ENCODE measurements around the gene TWIST2. TPM values are rescaled to one million over a fixed set of nuclear protein-coding genes. Genes with fewer than 3 reads are reported as not detected.

TWIST2 gene
- total RNA-seq, 3 donors from 2014 or later: not detected

GRCh38 chr2:238948765-238949641, 101.1 kb downstream of the TWIST2 start:
- Mint-ChIP-seq H3K36me3 (ENCODE audit: insufficient read depth) (no peaks in the 10 kb centered on the region), H3K4me1 (ENCODE audit: low read depth) (peaks cover 13% of the 10 kb centered on the region), H3K4me3 (no peak overlapping the region), H3K9me3 (no peaks in the 10 kb centered on the region), H3K27me3 (ENCODE audit: low read depth) (peaks cover 3% of the 10 kb centered on the region)
- DNase-seq (no peak), ATAC-seq (no peak)

DNA sequence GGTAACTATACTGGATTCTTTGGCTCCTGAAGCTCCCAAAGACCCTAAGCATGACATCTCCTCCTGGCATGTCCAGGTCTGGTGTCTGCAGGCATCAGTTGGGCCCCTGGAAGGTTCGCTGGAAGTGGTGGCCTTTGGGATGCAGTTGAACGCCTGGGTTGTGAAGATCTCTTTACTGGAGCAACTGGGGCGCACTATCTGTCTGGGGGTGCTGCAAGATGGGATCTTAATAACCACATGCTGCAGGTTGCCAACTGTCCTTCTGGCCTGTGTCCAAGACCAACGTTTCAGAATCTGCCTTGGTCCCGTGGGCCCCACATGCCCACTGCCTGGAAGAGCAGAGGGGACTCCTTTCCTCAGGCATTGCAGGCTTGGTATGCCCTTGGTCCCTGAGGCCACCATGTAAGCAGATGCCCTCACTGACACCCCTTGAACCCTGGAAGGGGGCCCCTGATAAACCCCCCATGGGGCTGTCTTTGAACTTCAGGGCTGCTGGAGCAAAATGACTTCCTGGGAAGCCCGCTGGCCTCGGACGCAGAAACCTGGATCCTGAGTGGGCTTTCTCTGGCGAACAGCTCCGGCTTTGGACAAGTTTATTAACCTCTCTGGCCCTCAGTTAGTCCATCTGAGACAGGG, 101.9 kb downstream of the TWIST2 start:
- no peaks in the 10 kb centered on the region for H3K9me3 Mint-ChIP-seq
- ATAC-seq: no peak
- H3K36me3 Mint-ChIP-seq (ENCODE audit: insufficient read depth): no peaks in the 10 kb centered on the region
- no peak for DNase-seq
- H3K27me3 Mint-ChIP-seq (ENCODE audit: low read depth): peaks cover 7% of the 10 kb centered on the region
- no peak overlapping the region for H3K4me3 Mint-ChIP-seq
- peaks cover 13% of the 10 kb centered on the region for H3K4me1 Mint-ChIP-seq (ENCODE audit: low read depth)

DNA sequence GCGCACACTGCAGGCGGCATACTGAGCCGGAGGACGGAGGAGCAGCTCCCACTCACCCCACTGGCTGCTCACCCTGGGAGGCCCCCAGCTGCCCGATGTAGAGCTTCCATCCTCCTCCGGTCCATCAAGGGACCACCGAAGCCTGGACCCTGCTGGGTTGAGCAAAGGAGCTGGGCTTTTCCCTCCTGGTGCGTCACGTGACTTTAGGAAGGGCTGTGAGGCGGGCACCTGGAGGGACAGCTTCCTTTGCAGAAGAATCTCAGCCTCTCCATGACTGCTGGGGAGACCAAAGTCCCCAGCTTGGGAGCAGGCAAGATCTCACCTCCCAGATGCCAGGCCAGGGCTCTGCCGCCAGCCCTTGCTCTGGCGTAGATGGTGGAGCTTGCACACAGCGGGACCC, 102.7 kb downstream of the TWIST2 start:
- DNase-seq (no peak), ATAC-seq (no peak)
- Mint-ChIP-seq H3K9me3 (no peaks in the 10 kb centered on the region), H3K4me3 (no peak overlapping the region), H3K27me3 (ENCODE audit: low read depth) (peaks cover 11% of the 10 kb centered on the region), H3K36me3 (ENCODE audit: insufficient read depth) (no peaks in the 10 kb centered on the region), H3K4me1 (ENCODE audit: low read depth) (peaks cover 13% of the 10 kb centered on the region)

GRCh38 chr2:238952261-238952919, 104.5 kb downstream of the TWIST2 start:
- Mint-ChIP-seq H3K4me3 (no peak overlapping the region), H3K4me1 (ENCODE audit: low read depth) (peaks cover 13% of the 10 kb centered on the region), H3K9me3 (no peaks in the 10 kb centered on the region), H3K27me3 (ENCODE audit: low read depth) (peaks cover 25% of the 10 kb centered on the region), H3K36me3 (ENCODE audit: insufficient read depth) (no peaks in the 10 kb centered on the region)
- ATAC-seq (no peak), DNase-seq (no peak)

DNA sequence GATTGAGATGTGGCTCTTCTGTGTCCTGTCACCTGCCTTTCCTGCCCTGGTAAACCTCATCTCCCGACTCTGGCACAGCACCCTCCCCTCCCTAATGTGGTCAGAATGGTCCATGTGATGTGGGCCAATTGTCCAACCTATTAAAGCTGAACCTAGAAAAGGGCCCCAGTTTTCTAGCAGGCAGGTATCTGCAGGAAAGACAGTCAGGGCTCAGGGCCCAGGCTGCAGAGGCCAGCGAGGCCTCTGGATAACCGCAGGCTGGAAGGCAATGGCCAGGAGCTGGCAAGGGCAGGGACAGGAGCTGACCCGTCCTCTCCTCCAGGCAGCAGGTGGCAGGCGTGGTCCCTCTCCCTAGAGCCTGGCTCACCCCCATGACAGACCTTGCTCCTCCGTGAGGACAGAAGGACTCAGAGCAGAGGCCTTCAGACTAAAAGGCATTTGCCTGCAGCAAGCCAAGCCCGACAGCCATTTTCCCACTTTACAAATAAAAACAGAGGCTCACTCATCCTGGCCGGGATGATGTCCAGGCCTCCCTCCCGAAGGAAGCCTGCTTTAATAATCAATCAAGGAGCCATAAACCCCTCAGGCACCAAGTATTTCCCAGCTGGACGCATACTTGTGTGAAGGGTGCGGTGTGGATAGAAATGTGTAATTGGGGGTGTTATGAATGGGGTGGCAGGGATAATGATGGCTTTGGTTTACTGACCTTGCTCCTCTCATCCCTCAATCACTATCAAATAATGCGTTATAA, 107.1 kb downstream of the TWIST2 start:
- H3K4me1 Mint-ChIP-seq (ENCODE audit: low read depth): no peaks in the 10 kb centered on the region
- no peak for DNase-seq
- peaks cover 26% of the 10 kb centered on the region for H3K27me3 Mint-ChIP-seq (ENCODE audit: low read depth)
- ATAC-seq: no peak
- H3K36me3 Mint-ChIP-seq (ENCODE audit: insufficient read depth): no peaks in the 10 kb centered on the region
- no peak overlapping the region for H3K4me3 Mint-ChIP-seq
- no peaks in the 10 kb centered on the region for H3K9me3 Mint-ChIP-seq

GRCh38 chr2:238955648-238956531, 108.0 kb downstream of the TWIST2 start:
- H3K9me3 Mint-ChIP-seq: no peaks in the 10 kb centered on the region
- no peak overlapping the region for H3K4me3 Mint-ChIP-seq
- no peaks in the 10 kb centered on the region for H3K36me3 Mint-ChIP-seq (ENCODE audit: insufficient read depth)
- ATAC-seq (no peak), DNase-seq (no peak)
- peaks cover 26% of the 10 kb centered on the region for H3K27me3 Mint-ChIP-seq (ENCODE audit: low read depth)
- no peaks in the 10 kb centered on the region for H3K4me1 Mint-ChIP-seq (ENCODE audit: low read depth)

GRCh38 chr2:238956676-238957075, 108.8 kb downstream of the TWIST2 start:
- DNase-seq: no peak
- Mint-ChIP-seq H3K27me3 (ENCODE audit: low read depth) (peaks cover 26% of the 10 kb centered on the region), H3K4me3 (no peak overlapping the region), H3K36me3 (ENCODE audit: insufficient read depth) (no peaks in the 10 kb centered on the region), H3K4me1 (ENCODE audit: low read depth) (no peaks in the 10 kb centered on the region), H3K9me3 (no peaks in the 10 kb centered on the region)
- ATAC-seq: no peak

Measured in activated T-cell treated with anti-CD3 and anti-CD28 coated beads, Interleukin-2, amount 50 U/mL, for 4 hours (primary cell).